Stimulated activated CD4-positive, alpha-beta T cell treated with anti-CD3 and anti-CD28 coated beads, Interleukin-15, amount 100 ng/mL, for 24 hours (primary cell): ENCODE results near the gene NCKAP5.

Experiments
- DNase-seq: peaks from one replicate; pipeline ENCODE4 v3.0.0-alpha.2; 2020

Gene NCKAP5

DNA sequence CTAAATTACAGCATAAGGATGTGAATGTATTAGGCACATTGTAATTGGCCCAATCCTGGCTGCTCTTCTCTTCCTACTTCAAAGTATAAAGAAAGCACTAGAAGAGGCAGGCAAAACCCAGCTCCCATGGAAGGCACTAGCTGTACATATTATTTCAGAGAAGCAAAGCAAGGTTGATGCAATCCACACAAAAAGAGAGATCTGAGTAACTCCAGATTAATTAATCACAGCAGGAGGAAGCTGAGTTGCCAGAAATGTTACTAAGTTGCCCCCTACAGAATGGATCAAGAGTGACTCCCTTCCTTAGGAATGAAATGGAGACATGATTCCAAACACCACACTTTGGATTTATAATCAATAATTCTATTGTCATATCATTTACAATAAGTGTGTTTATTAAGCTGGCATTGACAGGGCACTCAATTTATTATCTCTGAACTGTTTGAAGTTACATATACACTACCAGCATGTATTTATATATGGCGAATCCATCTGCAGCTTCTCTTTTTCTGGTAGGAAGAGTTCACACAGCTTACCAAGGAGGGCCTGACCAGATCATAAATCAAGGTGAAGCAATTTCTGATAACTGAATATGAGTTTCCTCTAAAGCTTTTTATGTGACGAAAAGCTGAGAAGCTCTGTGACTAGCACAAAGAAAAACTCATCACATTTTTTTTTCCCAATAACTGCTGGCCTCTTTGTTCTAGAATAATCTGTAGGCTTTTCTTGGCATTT, 505.2 kb downstream of the NCKAP5 start:
- no peak for DNase-seq

DNA sequence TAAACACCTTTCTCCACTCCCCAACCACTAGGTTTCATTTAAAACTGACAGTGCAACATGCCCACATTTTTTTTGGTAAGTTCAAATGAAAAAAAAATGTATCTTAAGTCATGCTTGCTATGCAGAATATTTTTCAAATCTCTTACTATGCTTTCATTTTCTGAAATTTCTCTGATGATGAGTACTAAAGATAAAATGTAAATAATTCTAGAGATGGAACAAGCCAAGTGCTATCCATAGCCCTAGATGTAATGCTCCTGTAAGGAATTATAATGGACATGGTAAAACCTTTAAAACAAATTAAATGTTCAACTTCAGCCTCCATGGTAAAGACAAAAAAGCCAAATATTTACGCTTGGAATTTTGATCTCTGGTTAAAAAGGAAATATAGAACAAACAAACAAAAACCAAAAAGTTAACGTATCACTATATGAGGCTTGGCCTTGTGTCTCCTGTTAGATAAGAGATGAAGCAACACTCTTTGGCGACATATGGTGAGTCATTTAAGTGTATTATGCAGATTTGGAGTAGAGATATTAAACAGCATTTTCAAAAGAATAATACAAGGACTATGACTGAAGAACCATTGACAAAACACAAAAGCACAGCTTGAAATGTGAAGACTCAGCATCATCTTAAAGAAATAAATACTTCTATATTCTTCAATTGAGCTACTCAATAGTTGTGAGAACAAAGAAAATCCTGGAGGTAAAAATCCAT, 506.2 kb downstream of the NCKAP5 start:
- no peak for DNase-seq

DNA sequence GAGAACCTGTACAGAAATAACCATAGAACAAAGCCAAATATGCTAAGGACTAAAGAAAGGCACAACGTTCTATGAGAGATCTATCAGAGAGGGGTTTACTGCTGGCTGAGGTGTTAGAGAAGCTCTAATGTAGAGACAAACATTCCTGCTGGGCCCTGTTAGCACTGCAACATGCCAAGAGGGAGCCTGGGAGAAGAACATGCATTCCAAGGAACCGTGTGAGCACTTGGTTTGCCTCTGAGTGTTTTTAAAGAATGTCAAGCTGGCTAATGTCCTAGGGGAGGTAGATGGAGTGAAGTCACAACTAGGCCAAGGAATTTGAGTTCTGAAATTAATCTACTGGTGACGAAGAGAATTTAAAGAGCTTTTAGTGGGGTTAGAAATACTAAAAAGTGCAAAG, 514.0 kb downstream of the NCKAP5 start:
- no peak for DNase-seq

DNA sequence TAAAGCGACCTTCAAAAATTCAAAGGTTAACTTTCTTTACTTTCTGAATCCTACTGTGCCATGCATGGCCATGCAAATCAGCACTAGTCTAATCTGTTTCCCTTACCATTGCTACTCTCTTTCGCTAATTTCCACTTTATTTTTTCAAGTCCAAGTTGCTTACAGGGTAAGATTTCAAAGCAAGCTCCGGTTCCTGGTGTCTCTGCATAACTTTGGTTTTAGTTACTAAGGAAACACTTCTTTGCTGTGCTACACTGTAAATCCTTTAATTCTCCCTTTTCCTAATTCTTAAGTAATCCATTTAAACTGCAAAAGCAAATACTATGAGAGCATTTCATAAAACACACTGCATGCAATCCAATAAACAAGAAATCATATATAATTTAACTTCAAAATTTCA, 514.7 kb downstream of the NCKAP5 start:
- no peak for DNase-seq

DNA sequence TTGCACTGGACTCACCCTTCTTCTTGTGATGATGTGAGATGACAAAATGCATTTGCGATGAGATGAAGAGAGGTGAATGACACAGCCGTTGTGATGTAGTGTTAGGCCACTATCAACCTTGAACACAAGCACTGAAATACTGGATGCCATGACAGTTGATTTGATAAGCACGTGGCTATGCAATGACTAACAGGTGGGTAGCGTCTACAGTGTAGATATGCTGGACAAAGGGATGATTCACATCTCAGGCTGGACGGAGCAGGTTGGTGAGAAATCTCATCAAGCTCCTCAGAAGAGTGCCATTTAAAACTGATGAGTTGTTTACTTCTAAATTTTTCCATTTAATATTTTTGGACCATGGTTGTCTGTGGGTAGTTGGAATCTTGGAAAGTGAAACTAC, 522.5 kb downstream of the NCKAP5 start:
- DNase-seq = no peak

DNA sequence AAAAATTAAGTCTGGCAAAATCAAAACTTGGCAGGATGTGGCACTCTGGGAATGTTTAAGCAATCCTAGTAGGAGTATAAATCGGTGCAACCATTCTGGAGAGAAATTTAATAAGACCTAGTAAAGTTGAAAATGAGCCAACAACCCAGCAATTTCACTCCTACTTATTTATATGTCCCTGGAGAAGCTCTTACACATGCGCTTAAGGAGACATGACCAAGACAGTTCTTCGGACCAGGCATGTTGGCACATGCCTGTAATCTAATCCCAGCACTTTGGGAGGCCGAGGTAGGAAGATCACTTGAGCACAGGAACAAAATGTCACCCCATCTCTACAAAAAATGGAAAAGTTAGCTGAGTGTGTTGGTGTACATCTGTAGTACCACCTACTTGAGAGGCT, 523.7 kb downstream of the NCKAP5 start:
- DNase-seq = no peak

DNA sequence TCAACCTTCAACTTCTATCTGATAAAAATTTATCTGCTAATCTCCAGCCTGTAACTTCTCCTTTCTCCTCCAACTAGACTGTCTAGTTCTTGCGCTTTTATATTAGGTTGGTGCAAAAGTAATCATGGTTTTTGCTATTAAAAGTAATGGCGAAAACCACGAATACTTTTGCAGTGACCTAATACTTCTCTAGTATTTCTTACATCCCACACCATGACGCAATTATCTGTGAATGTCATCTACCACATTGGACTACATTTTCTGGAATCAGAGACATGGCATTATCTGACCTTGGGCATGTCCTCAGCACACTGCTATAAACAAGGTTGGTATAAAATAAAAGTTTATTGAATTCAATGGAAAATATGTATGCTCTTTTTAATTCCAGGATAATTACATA, 528.1 kb downstream of the NCKAP5 start:
- no peak for DNase-seq

DNA sequence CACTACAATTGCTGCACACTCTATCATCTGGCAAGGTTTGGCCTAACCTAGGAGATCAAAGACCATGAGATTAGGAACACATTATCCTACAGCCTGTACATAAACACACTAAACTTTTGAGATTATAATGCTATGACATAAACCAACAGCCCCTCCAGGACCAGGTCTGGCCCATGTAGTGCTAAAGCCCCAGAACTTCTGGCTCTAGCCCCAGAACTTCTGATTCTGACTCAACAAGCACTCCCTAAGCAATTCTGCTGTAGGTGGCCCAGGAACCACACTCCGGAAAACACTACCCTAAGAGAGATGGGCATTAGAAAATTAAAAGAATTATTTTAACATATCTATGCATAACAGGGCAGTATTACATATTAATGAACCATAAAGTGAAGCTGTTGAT, 528.7 kb downstream of the NCKAP5 start:
- DNase-seq = no peak

DNA sequence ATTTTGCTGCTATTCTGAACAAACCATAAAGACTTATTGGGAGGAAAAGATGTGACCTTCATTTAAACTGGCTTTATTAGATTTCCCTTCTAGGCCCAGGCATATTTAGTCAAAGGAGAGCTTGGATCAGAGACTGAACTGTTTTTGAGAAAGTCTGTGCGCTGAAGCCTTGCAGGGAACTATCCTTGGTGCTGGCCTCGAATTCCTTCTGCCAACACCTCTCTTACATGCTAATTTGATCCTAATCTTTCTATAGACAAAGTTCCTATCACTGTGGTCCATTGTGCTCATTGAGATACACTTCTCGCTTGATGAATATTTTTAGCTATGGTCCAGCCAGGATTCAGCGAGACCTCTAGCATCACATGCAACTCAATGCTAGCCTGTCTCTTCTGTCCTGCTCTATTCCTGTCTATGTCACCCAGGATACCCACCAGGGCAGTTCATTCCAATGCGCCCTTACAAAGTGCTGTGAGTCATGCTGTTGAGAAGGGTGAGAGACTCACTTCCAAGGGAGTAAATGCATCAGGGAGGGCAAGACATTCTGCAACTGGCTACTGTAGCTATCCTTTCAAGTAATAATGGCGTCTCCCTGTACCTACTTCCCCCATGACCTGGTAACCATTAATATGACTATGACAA, 541.6 kb downstream of the NCKAP5 start:
- no peak for DNase-seq

DNA sequence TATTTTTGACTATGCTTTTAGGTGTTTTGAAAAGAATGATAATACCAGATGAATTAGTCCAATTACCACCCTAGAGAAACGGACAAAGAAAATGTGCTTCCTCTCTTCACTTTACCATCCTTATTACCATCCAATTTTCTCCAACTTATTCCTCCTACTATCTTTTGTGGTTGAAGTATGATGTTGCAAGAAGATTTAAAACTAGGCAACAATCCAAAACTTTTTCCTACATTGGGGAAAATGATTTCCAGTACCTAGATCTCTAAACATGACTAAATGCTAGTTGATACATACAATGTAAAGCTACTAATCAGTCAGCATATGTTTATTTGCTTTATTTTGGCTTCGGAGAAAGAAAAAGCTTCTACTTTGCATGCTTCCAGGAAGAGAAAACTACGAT, 543.3 kb downstream of the NCKAP5 start:
- no peak for DNase-seq

DNA sequence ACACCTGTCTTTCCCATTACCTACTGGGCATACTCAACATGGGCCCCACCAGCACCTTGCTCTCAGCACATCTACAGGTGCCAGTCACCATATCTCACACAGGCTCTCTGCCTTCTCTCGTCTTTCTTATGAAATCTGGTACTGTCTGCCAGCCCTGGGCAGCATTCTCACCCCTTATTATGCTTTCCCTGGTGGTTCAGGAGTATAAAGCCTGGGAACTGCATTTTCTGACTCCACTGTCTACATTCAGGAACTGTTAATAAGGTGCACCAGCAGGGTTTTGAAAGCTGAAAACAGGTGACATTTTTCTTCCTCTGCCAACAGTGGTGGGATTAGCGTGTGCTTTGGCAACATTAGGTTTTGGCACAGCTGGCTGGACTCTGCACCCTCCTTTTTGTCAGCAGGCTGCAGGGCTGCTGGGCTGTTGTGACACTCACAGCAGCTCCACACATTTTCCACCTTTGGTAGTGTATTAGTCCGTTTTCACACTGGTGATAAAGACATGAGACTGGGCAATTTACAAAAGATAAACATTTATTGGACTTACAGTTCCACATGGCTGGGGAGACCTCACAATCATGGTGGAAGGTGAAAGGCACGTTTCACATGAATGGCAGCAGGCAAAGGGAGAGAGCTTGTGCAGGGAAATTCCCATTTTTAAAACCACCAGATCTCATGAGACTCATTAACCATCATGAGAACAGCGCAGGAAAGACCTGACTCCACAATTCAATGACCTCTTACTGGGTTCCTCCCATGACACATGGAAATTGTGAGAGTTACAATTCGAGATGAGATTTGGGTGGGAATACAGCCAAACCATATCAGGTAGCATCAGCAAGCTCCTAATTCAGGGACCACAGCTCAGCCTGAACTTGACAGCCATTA, 555.2 kb downstream of the NCKAP5 start:
- no peak for DNase-seq

DNA sequence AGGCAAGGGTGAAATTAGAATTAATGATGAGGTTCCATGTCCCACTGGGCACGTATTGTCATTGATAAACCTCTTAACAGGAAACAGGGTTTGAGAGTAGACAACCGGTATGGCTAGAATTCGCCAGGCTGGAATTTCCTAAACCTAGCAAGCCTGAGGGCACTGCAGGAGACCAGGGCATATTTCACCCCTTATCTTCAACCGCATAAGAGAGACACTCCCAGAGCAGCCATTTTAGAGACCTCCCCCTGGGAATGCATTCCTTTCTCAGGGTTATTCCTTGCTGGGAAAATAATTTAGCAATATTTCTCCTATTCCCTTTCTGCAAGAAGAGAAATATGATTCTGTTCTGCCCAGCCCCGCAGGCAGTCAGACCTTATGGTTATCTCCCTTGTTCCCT, 563.6 kb downstream of the NCKAP5 start:
- DNase-seq = no peak

DNA sequence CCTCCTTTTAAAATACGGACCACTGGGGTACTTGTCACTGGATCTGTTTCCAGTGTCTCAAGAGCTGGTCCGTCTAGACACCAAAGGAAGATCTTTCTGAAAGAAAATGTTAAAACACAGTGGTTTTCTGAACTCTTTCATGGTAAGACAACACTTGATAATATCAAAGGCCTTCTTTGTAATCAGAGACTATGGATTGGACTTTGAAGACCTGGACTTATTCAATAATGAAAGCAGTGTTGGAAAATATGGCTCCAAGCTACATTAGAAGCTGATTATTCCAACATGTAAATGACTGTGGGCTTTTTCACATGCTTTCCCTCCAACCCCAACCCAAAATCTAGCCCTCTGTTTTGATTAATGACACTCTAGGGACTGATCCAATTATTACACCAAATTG, 568.8 kb downstream of the NCKAP5 start:
- no peak for DNase-seq

DNA sequence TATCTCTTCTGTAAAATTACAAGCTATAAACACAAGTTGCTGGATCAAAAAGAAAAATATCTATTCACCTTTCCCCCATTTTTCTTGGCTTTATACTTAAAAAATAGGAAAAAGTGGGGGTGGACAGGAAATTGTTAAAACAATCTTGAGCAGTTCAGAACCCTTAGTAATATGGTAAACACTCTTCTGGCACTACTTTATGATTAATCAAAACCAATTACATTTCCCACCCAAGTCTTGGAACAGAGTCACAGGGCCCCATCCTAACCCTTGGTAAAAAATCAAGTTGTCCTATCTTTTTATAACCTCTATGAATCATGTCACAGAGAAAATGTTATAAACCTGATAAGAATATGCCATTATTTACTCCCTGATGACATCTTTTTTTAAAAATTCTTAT, 570.0 kb downstream of the NCKAP5 start:
- DNase-seq = no peak

DNA sequence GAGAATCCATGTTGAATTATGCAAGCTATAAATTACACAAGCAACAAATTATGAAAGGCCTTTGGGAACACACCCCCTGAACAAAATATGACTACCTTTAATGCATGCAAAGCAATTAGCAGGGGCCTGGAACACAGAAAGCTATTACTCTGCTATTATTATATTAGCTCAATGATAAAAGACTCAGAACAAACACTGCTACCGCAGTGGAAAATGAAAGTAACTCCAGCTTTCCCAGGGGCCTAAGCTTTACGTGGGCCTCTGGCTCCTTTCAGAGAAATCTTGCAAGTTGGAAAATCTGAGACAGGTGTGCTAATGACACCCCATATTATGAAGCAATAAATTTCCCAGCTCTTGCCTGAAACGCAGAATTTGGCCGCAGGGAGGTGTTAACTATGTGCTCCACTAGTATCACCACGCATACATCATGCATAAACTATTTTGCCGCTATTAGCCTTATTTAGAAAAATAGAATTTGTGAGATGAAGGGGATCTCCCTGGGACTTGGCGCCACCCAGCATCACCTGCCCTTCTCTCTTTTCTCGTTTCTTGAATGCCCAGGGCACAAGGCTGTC, 576.7 kb downstream of the NCKAP5 start:
- DNase-seq = no peak

DNA sequence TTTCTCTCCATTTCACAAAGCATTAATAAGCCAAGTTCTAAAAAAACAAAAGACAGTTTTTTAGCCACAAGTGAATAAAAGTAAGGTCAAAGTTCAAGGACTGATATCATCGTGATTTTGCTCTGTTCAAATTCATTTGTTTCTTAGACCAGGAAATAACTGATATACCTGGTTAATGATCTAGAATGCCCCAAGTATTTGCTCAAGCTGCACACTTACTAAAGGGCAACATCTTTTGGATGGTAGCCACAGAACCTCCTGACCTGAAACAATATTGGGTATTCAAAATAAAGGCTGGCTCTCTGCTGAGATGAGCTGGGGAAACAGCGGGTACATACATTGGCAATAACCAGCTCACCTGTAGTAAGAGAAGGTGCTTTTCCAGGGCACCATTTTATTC, 583.5 kb downstream of the NCKAP5 start:
- DNase-seq = no peak

DNA sequence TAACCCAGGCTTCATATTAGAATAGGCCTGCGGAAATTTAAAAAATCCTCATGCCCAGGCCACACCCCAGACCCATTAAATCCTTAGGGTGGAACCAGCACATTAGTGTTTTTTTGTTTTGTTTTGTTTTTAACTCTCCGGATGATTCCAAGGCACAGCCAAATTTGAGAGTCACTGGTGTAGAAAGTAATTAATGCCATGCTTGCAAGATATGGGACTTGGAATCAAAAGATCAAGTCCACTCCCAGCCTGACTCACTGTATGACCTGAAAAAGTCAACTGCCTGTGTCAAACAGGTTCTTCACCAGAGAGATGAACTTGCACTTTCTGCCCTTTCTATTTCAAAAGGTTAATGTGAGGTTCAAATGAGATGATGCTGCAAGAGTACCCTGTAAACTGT, 588.0 kb downstream of the NCKAP5 start:
- DNase-seq = no peak

DNA sequence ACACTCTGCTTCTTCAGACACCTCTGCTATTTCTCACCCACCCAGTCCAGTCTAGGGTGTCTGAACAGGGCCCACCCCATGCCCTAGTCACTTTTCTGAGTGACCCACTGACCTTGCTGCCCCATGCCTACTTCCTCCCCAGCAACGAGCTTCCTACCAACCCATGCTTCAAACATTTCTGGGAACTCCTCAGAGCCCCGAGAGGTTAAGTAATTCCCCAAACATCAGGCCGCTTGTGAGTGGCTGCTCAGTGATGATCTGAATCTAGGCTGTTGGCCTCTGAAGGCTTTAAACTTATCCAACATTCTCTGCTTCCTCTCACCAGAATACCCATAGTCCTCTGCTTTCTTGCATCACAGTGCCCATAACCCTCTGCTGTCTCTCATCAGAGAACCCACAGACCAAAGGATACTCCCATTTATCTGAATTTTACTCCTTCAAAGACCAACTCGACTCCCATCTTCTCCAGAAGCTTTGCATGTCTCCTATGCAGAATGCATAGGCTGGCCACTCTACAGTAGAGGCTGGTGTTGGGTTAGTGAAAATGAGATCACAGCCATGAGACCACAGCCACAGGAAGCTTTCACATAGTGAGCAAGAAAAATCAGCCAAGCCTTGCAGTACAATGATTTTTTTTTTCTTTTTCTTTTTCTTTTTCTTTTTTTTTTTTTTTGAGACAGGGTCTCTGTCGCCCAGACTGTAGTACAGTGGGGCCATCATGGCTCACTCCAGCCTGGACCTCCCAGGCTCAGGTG, 588.7 kb downstream of the NCKAP5 start:
- DNase-seq = no peak

DNA sequence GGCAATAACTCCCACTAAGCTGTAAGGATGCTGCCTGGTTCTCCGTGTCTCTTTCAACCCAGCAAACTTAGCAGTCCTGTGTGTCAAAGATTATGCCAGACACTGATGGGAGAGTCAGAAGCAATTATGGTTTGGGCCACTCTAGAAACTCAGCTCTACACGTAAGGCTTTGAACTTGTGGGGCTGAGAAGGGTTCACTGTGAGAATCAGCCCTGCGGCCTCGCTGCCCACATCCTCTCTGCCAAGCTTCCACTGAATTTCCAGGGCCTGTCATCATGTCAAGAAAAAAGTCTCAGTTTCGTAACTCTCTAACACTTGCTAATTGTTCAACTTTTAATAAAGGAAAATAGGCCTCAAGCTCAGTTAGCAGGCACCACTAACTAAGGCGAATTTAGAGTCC, 589.4 kb downstream of the NCKAP5 start:
- DNase-seq = no peak

DNA sequence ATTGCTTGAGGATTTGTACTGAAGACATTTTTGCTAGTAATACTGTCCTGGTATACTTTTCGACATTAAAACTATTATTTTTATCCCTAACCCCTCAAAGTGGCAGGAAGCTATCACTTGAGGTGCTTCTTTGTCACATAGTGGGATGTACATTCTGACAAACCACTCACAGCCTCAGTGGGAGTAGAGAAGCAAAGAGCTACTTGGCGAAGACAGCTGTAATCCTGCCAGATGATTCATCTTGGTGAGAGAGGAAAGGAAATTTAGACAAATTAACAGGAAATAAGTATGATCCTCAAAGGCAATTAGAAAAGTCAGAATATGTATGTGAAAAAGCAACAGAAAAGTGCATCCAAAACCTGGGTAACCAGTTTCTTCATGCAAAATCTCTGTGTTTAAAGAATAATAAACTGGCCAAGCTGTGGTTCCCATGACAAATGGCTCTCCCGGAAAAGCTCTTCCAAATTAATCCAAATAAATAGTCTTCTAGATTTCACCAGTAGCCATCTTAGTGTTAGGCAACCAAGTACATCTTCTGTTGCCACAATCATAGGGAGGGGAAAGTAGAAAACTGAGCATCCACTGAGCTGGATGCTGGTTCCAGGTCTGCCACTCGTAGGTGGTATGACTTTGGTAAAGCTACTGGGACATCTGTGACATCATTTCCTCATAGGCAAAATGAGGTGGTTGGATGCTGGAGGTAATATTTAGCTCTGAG, 590.3 kb downstream of the NCKAP5 start:
- DNase-seq = no peak
